Measurements from ENCODE around the gene GNA12.

DNA sequence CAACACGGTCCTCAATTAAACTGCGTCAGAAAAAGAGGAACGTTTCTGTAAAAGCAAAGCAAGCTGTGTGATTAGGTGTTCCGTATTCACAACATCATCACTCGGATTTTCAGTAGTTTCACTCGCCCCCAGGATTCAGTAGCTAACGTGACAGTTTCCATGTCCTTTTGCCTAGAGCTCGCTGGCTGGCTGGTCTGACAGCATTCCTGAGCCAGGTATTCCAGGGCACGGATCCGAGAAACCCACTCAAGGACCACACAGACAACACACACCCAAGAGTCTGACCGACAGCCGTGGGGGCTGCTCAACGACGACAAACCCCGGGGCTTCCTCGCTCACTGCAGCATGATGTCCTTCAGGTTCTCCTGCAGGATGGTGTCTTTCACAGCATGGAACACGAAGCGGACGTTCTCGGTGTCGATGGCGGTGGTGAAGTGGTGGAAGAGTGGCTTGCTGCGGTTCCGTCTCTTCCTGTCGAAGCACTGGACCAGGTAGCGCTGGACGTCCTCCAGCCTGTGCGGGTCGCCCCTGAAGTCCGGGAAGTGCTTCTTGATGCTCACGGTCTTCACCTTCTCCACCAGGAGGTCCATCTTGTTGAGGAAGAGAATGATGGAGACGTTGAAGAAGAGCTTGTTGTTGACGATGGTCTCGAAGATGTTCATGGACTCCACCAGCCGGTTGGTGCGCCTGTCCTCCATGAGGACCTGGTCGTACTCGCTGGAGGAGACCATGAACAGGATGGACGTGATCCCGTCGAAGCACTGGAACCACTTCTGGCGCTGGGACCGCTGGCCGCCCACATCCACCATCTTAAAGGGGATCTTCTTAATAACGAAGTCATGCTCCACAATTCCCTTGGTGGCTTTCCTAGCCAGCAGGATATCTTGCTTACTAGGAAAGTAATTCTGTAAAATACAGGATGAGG is 113.0 kb downstream of the GNA12 start:
- TF ChIP-seq EP300 (IDR thresholded peaks at IDR 0.05; ENCODE audit: borderline replicate concordance) (no peak), TCF12 (IDR thresholded peaks at IDR 0.05; ENCODE audit: low read depth) (no peak), ZBTB7A (IDR thresholded peaks at IDR 0.05; ENCODE audit: low read depth) (no peak)
- TF ChIP-seq, protein P1, sequence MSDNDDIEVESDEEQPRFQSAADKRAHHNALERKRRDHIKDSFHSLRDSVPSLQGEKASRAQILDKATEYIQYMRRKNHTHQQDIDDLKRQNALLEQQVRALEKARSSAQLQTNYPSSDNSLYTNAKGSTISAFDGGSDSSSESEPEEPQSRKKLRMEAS (IDR thresholded peaks at IDR 0.05): no peak

All from Ishikawa (cell line).